Left lung (tissue), 10 donors: ENCODE measurements around the gene MORN1. TPM values are rescaled to one million over a fixed set of nuclear protein-coding genes. Genes with fewer than 3 reads are reported as not detected.

Experiments
- ATAC-seq: fragments of 200-7000 bp; cut with Tn5 transposase; one replicate; pipeline ENCODE4 v1.9.1; 2020; ENCODE audit warnings: moderate library complexity
- DNase-seq, 4 donors: peaks; one replicate each; pipeline ENCODE4 v3.0.0-alpha.2; 2013 to 2020
- H3K27ac ChIP-seq, 2 donors: fragments of 200-600 bp; sonication (generic) in 1 of 2; one replicate each; pipeline versions ENCODE4 v1.5.0 to v1.8.0; 2020 to 2021
- H3K27me3 ChIP-seq, 2 donors: fragments of 200-600 bp; sonication (generic) in 1 of 2; one replicate each; pipeline versions ENCODE4 v1.5.0 to v1.8.0; 2020 to 2021
- H3K36me3 ChIP-seq, 2 donors: fragments of 200-600 bp; sonication (generic) in 1 of 2; one replicate each; pipeline versions ENCODE4 v1.5.0 to v1.8.0; 2020 to 2021
- H3K4me1 ChIP-seq, 2 donors: fragments of 200-600 bp; one replicate each; pipeline ENCODE4 v1.8.0; 2021
- H3K4me3 ChIP-seq, 2 donors: fragments of 200-600 bp; sonication (generic) in 1 of 2; one replicate each; pipeline versions ENCODE4 v1.5.0 to v1.8.0; 2020 to 2021; ENCODE audit warnings: mild to moderate bottlenecking in 1 of 2
- H3K9me3 ChIP-seq, 2 donors: fragments of 200-600 bp; sonication (generic) in 1 of 2; one replicate each; pipeline versions ENCODE4 v1.5.0 to v1.8.0; 2020 to 2021
- intact Hi-C, 2 donors: fragments of 100-400 bp; cut with DNase I; formaldehyde crosslinking; loops; one replicate each; pipeline versions ENCODE4 v1.11.2 to v1.14.2; 2022
- polyA plus RNA-seq, 6 donors: library from polyadenylated mRNA; unstranded; fragments of 120-200 nt; gene quantifications; one replicate each; pipeline ENCODE4 v1.2.1, GENCODE V29; 2013; ENCODE audit not compliant: insufficient read length in 6 of 6
- total RNA-seq, 2 donors: library from RNA; stranded (reverse); fragmentation: NEBNext Ultra II Directional; extraction: Animal tissue kit (Norgen Biotek cat#: 25700); gene quantifications; one replicate each; pipeline ENCODE4 v1.2.1, GENCODE V29; 2021
- TF ChIP-seq, protein P1 (sequence below), 2 donors: fragments of 200-600 bp; sonication (generic) in 1 of 2; IDR thresholded peaks; one replicate each; pipeline versions ENCODE4 v1.5.0 to v1.8.0; 2021; ENCODE audit warnings: antibody characterized with exemption in 2 of 2
- donor health status: DM: no; HTN: yes; CAD: no.
- donor health status: DM: no; HTN: no; CAD: no.

The MORN1 gene
- total and polyA plus RNA-seq, 8 donors, result 7.5 to 17.8 (median 14.1) TPM

DNA sequence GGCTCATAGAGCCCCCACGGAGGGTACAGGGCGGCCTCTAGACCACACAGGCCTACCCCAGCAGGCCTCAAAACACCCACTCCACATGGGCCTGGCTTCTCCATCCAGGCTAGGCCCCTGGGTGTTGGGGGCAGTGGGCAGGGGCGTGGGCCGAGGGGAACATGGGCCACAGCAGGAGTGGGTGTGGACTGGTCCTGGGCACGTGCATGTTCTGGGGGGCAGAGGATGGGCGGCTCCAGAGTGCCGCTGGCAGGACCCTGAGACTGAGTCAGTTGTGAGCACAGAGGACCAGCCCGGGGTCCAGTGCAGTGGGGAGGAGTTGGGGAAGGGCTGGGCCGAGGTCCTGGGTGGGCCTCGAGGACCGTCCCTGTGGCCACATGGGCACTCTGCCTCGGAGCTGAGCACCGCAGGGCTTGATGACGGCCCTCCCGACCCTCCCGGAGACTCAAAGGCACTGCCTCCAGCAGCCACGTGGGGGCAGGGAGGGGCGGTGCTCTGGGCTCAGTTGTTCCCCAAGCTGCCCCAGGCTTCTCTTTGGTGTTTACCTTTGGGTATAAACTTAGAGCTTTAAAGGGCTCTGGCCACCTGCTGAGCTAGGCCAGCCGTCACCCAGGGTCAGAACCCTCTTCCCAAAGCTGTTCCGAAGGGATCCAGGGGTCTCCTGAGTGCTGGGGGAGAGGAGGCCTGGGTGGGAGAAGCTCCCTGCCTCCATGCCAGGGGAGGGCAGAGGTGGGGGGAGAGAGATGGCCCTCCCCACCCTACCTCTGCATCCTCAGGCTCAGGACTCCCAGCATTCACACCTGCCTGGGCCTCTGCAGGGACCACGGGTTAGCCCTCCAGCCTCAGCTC lies 79.9 kb downstream of the MORN1 start:
- Histone ChIP-seq H3K4me1 (peaks cover 27 to 64% of the 10 kb centered on the region in 2 donors), H3K27ac (peak overlapping the region; percentile 13 to 86), H3K9me3 (no peaks in the 10 kb centered on the region), H3K27me3 (peaks cover 0 to 35% of the 10 kb centered on the region in 2 donors), H3K36me3 (peaks cover 0 to 38% of the 10 kb centered on the region in 2 donors), H3K4me3 (no peak overlapping the region)
- DNase-seq (peak in 1 of 4 donors; percentile 72), ATAC-seq (peak; percentile 38)
- TF ChIP-seq, protein P1, sequence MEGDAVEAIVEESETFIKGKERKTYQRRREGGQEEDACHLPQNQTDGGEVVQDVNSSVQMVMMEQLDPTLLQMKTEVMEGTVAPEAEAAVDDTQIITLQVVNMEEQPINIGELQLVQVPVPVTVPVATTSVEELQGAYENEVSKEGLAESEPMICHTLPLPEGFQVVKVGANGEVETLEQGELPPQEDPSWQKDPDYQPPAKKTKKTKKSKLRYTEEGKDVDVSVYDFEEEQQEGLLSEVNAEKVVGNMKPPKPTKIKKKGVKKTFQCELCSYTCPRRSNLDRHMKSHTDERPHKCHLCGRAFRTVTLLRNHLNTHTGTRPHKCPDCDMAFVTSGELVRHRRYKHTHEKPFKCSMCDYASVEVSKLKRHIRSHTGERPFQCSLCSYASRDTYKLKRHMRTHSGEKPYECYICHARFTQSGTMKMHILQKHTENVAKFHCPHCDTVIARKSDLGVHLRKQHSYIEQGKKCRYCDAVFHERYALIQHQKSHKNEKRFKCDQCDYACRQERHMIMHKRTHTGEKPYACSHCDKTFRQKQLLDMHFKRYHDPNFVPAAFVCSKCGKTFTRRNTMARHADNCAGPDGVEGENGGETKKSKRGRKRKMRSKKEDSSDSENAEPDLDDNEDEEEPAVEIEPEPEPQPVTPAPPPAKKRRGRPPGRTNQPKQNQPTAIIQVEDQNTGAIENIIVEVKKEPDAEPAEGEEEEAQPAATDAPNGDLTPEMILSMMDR (IDR thresholded peaks at IDR 0.05), result peak; percentile 12 to 54
- intact Hi-C loops, result loop anchor here in 1 of 2 donors (10.0 kb wide), 1 partner anchor 77 kb away; no protein-coding TSS in a partner anchor

DNA sequence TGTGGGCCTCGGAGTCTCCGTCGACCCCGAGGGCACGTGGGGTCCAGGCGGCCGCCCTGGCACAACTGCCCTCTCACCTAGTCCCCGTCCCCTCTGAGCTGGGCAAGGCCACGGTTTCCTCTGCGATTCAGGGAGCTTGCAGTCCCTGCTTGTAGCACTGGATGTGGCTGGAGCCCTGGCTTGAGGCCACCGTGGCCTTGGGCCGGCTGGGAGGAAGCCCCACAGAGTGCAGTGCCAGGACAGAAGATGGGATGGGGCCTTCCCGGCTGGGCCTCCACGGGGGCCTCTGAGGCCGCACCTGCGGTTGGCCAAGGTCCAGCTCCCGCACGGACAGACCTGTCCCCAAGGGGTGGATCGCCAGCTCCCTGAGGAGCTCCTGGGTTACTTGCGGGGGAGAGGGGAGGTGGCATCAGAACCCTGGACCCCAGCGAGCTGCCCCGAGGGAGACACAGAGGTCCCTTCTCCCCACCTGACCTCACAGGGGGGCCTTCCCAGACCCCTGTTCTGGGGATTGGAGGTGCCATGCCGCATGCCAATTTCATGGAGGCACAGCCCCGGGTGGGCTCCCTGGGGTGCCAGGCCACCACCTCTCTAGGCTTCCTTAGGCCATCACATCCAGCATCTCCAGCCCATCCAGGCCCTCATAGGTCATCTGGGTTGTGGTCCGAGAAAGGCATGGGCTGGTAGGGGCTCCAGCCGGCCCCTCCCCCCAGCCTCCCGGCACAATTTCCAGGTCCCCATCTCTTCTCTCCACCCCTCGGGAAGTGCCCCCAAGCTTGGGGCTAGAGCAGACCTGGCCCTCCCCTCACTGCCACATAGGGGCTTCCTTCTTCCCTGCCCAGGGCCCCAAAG lies 80.8 kb downstream of the MORN1 start:
- no peaks in the 10 kb centered on the region for H3K9me3 ChIP-seq
- DNase-seq, result no peak
- H3K27ac ChIP-seq, result peak overlapping the region; percentile 13 to 86
- intact Hi-C loops, result loop anchor here in 1 of 2 donors (10.0 kb wide), 1 partner anchor 76 kb away; no protein-coding TSS in a partner anchor
- no peak overlapping the region for H3K4me3 ChIP-seq
- TF ChIP-seq, protein P1 (IDR thresholded peaks at IDR 0.05), result no peak
- no peak for ATAC-seq
- peaks cover 27 to 56% of the 10 kb centered on the region in 2 donors for H3K4me1 ChIP-seq
- peaks cover 0 to 46% of the 10 kb centered on the region in 2 donors for H3K36me3 ChIP-seq
- H3K27me3 ChIP-seq, result peaks cover 0 to 26% of the 10 kb centered on the region in 2 donors

DNA sequence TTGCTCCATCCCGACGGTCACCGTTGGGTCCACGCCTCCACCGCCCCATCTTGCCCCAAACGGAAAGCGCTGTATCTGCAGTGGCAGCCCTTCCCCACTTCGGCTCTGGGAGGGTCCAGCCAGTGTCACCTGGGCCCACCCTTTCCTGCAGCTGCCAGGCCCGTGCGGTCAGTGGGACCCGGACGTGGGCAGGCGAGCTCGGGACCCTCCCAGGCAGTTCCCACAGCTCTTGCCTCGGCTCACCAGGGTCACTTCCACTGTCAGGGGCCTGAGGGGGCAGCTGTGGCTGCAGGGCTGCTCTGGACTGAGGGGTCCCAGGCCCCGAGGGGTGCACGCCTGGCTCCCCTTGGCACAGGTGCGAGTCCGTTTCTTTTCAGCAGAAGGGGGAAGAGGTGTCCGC lies 82.5 kb downstream of the MORN1 start:
- TF ChIP-seq, protein P1 (IDR thresholded peaks at IDR 0.05), result no peak
- peaks cover 0 to 9% of the 10 kb centered on the region in 2 donors for H3K27me3 ChIP-seq
- ATAC-seq (no peak), DNase-seq (no peak)
- H3K27ac ChIP-seq, result no peak overlapping the region
- H3K9me3 ChIP-seq, result no peaks in the 10 kb centered on the region
- H3K36me3 ChIP-seq, result peaks cover 0 to 63% of the 10 kb centered on the region in 2 donors
- intact Hi-C loops, result no loop called here
- no peak overlapping the region for H3K4me3 ChIP-seq
- H3K4me1 ChIP-seq, result peaks cover 19 to 40% of the 10 kb centered on the region in 2 donors

DNA sequence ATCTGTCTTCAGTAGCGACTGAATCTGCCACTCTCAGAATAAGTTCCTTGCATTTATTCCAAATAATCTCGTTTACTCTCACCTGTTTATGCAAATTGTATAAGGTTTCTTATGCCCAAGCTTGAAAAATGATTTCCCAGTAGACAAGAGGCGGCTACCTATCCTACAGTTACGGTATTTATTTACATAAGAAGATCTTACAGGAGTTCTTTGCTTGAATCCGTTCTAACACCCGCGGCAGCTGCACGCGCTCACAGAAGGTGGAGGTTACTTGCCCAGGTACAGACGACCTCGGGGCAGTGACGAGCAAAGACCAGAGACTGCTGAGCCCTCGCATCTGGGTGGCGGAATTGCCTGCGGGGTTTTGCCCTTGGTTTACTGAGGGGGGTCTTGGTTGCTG lies 83.4 kb downstream of the MORN1 start:
- Histone ChIP-seq H3K36me3 (peaks cover 0 to 72% of the 10 kb centered on the region in 2 donors), H3K27me3 (peaks cover 0 to under 1% of the 10 kb centered on the region in 2 donors), H3K27ac (no peak overlapping the region), H3K4me1 (peaks cover 19 to 31% of the 10 kb centered on the region in 2 donors), H3K9me3 (no peaks in the 10 kb centered on the region), H3K4me3 (no peak overlapping the region)
- ATAC-seq (no peak), DNase-seq (no peak)
- TF ChIP-seq, protein P1 (IDR thresholded peaks at IDR 0.05), result no peak
- intact Hi-C loops, result no loop called here
